Erythroblast (primary cell): Measurements from ENCODE around the gene VARS2.

Source experiments
- DNase-seq, 2 experiments: peaks; one replicate each; lab custom pipeline; 2025; lab: John Stamatoyannopoulos, UW
- GATA1 ChIP-seq: IDR thresholded peaks from 2 replicates; pipeline ENCODE4 v1.6.1; 2011; ENCODE audit warnings: low read depth, mild to moderate bottlenecking, control low read depth, low read length, moderate library complexity
- POLR2A ChIP-seq: IDR thresholded peaks from 2 replicates; pipeline ENCODE4 v1.6.1; 2011; ENCODE audit warnings: mild to moderate bottlenecking, low read length

VARS2 gene

DNA sequence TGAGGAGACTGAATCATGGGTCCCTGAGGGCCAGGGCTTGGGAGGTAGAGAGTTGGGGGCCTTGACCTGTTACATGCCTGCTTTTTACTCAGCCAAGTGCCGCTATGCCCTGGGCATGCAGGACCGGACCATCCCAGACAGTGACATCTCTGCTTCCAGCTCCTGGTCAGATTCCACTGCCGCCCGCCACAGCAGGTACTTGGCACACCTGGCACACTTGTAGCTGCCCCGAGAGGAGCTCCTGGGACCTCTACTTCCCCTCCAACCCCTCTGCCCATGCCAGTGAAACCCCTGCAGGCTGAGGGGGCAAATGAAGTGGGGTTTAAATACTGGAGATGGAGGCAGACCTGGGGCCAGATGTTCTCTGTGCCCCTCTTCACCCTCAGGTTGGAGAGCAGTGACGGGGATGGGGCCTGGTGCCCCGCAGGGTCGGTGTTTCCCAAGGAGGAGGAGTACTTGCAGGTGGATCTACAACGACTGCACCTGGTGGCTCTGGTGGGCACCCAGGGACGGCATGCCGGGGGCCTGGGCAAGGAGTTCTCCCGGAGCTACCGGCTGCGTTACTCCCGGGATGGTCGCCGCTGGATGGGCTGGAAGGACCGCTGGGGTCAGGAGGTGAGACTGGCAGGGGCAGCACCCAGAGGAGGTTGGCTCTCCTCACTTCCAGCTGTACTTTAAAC lies 25.1 kb upstream of the VARS2 start:
- TF ChIP-seq GATA1: no peak
- no peak for TF ChIP-seq POLR2A
- DNase-seq: no peak

DNA sequence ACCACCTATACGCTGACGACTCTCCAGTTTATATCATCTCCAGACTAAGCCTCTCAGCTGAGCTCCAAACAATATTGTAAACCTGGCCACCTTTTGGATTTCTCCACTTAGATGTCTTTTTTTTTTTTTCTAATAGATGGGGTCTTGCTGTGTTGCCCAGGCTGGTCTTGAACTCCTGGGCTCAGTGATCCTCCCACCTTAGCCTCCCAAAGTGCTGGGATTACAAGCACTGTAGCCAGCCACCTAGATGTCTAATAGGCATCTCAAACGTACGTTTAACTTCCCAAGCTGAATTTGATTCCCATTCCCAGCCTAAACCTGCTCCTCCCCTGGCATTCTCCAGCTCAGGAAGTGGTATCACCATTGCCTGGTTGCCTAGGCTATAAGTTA lies 24.5 kb upstream of the VARS2 start:
- DNase-seq: no peak
- TF ChIP-seq POLR2A (no peak), GATA1 (no peak)

DNA sequence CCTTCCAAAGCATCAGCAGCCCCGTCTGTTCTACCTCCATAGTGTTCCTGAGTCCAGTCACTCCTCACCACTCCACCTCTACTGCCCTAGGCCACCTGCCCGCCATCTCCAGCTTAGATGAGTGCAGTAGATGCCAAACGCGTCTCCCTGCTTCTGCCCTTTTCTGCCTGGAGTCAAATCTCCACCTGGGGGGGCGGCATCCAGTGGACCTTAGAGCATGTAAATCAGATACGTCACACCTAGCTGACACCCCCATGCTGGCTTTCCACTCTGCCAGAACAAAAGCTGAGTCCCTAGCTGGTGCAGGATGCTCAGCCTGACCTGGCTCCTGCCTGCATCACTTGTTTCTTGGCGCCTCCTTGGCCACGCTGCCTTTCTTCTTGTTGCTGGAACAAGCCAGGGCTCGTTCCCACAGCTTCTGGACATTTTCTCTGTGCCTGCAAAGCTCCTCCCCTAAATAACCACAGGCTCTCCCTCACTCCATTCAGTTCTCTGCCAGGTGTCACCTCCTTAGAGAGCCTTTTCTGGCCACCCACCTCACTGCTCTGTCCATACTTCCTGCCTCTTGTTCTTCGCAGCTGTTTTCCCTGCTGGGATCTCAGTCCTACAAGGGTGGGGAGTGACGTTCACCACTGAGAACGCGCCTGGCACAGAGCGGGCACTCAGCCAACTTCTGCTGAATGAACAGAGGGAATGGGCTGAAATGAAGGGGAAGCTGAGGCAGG lies 24.0 kb upstream of the VARS2 start:
- no peak for DNase-seq
- TF ChIP-seq GATA1: no peak
- no peak for TF ChIP-seq POLR2A

DNA sequence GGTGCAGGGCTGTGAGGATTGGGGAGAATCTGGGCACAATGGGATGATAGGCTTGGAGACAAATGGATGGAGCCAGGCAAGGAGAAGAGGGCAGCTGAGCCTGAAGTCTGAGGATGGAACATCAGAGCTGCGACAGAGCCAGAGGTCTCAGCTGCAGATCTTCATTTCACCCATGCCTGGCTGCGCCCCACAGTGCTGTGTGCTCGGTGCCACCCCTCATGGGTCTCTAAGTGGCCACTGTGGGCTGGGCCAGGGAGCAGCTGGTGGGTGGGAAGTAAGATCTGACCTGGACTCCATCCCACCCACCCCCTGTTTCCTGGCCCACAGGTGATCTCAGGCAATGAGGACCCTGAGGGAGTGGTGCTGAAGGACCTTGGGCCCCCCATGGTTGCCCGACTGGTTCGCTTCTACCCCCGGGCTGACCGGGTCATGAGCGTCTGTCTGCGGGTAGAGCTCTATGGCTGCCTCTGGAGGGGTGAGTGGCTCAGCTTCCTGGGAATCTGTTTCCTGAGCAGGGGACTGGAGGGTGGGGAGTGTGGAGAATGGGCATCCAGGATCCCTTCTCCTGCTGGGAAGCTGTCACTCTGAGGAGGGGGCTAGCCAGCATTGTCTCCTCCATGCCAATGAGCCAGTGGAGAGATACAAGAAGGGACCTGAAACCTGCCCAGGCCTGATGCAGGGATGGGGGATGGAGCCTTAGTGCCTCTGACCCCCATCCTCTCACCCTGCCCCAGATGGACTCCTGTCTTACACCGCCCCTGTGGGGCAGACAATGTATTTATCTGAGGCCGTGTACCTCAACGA lies 23.2 kb upstream of the VARS2 start:
- TF ChIP-seq POLR2A (no peak), GATA1 (no peak)
- DNase-seq: no peak

DNA sequence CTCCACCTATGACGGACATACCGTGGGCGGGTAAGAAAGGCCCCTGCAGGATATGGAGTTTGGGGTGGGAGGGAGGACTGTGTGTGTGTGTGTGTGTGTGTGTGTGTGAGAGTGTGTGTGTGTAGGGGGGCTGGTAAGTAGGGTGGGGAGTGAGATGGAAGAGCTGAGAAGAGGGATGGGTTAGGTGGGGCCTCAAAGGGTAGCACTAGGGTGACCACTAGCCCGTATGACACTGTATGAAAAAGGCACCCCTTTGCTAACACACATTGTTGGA lies 22.7 kb upstream of the VARS2 start:
- DNase-seq: no peak
- TF ChIP-seq POLR2A: no peak

DNA sequence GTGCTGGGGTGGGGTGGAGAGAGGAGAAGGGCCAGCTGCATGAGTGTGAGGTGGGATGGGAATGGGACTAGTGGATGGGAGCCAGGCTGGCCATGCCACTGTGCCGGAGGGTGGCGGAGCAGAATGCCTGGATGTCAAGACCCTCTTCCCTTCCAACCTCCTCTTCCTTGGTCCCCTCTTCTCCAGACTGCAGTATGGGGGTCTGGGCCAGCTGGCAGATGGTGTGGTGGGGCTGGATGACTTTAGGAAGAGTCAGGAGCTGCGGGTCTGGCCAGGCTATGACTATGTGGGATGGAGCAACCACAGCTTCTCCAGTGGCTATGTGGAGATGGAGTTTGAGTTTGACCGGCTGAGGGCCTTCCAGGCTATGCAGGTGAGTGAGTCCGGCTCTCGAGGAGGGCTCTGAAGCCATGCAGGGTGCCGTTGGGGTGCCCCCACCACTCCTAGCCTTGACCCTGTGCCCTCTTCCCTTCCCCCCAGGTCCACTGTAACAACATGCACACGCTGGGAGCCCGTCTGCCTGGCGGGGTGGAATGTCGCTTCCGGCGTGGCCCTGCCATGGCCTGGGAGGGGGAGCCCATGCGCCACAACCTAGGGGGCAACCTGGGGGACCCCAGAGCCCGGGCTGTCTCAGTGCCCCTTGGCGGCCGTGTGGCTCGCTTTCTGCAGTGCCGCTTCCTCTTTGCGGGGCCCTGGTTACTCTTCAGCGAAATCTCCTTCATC lies 22.1 kb upstream of the VARS2 start:
- no peak for TF ChIP-seq GATA1
- no peak for TF ChIP-seq POLR2A
- DNase-seq: no peak

DNA sequence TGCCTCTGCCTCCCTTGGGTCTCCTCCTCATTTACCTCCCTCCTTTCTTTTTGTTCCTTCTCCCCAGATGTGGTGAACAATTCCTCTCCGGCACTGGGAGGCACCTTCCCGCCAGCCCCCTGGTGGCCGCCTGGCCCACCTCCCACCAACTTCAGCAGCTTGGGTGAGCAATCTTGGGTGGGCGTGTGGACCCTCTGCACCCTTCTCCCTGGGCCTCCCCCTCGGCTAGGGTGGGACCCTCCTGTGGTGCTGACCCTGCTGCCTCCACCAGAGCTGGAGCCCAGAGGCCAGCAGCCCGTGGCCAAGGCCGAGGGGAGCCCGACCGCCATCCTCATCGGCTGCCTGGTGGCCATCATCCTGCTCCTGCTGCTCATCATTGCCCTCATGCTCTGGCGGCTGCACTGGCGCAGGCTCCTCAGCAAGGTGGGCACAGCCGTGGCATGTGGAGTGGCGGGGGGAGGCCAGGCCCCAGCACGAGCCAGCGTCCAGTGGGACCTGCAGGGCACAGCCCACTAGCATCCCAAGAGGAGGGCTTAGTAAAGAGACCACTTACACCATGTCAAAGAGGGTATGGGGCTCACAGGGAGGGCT lies 20.9 kb upstream of the VARS2 start:
- TF ChIP-seq POLR2A (no peak), GATA1 (no peak)
- DNase-seq: no peak

DNA sequence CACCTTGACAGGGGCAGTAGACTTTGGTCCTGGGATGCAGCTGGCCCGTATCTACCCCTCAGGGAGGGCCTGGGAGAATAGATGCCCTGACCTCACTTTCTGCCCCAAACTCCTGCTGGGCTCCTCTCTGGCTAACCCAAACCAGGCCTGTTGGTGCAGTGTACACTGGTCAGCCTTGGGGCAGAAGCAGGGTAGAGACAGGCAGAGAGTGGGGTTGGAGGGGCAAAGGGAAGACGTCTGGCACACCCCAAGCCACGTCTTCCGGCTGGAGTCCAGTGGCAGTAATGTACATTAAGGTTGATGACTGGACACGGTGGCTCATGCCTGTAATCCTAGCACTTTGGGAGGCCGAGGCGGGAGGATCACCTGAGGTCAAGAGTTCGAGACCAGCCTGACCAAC lies 20.4 kb upstream of the VARS2 start:
- no peak for TF ChIP-seq GATA1
- TF ChIP-seq POLR2A: no peak
- DNase-seq: no peak

DNA sequence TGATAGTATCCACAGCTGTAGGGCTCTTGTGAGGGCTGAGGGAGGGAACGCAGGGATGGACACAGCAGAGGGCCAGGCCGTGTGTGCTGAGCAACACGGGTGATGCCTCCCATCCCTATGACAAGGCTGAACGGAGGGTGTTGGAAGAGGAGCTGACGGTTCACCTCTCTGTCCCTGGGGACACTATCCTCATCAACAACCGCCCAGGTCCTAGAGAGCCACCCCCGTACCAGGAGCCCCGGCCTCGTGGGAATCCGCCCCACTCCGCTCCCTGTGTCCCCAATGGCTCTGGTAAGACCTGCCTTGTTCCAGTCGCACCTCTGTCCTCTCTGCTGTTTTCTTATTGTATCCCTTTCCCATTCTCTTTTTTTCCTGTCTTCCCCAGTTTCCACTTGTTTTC lies 19.7 kb upstream of the VARS2 start:
- DNase-seq: no peak
- TF ChIP-seq GATA1: no peak
- TF ChIP-seq POLR2A: no peak

DNA sequence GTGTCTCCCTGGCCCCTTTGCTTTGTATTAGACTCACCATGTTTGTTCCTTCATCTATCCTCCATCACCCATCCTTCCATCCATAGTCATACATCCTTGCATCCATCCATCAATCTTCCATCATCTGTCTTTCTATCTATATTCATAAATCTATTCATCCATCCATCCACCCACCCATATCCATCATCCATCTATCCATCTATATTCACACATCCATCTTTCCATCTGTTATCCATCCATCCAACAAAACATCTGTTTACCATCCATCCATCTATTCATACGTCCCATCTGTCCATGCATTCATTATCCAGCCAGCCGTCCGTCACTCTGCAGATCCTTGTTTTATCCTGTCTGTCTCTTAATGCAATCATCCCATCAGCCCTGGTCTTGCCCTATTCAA lies 19.1 kb upstream of the VARS2 start:
- no peak for TF ChIP-seq POLR2A
- TF ChIP-seq GATA1: no peak
- no peak for DNase-seq

DNA sequence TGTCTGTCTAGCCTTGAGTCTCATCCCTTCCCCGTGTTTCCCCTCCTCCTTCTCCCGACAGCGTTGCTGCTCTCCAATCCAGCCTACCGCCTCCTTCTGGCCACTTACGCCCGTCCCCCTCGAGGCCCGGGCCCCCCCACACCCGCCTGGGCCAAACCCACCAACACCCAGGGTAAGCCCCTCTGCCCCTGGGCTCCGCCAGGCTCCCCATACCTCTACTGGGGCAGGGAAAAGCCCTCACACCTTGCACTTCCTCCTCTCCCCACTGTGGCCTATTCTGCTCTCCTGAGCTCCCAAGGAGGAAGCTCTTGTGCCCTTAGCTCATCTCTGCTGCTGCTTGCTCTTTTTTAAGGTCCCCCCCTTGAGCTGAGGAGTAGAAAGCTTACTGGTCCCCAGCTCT lies 18.7 kb upstream of the VARS2 start:
- TF ChIP-seq GATA1 (no peak), POLR2A (no peak)
- no peak for DNase-seq

DNA sequence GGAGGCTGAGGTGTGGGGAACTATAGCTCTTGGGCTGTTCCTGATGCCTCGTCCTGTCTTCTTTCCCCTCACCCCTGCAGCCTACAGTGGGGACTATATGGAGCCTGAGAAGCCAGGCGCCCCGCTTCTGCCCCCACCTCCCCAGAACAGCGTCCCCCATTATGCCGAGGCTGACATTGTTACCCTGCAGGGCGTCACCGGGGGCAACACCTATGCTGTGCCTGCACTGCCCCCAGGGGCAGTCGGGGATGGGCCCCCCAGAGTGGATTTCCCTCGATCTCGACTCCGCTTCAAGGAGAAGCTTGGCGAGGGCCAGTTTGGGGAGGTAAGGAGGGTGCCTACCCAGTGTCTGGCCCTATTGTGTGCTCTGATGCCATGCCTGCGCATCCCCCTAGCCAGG lies 17.5 kb upstream of the VARS2 start:
- TF ChIP-seq POLR2A (no peak), GATA1 (no peak)
- no peak for DNase-seq

DNA sequence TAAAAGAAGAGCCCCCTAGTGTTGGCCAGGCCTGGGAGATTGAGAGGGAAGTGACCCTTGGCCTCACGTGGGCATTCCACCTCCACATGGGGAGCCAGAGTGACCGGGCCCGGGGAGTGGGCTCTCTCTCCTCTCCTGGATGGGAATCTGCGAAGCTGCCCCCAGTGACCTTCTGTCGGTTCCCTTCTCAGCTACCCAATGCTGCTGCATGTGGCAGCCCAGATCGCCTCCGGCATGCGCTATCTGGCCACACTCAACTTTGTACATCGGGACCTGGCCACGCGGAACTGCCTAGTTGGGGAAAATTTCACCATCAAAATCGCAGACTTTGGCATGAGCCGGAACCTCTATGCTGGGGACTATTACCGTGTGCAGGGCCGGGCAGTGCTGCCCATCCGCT lies 16.2 kb upstream of the VARS2 start:
- TF ChIP-seq GATA1 (no peak), POLR2A (no peak)
- DNase-seq: no peak
